Measurements from ENCODE around the gene AUTS2.
A peak's percentile ranks its signal among the peaks of the same experiment; 100 is the strongest.

The AUTS2 gene

GRCh38 chr7:69673074-69673473, 74.8 kb downstream of the AUTS2 start:
- POLR2A ChIA-PET = no interaction called here

GRCh38 chr7:69674701-69675182, 76.5 kb downstream of the AUTS2 start:
- no peak for TF ChIP-seq CTCF (IDR thresholded peaks at IDR 0.05; ENCODE audit: insufficient read depth, low read length, missing control alignments)
- ChIA-PET CTCF (no interaction called here), POLR2A (no interaction called here)
- no peak for DNase-seq (ENCODE audit: low read depth, low spot score)
- H3K4me3 ChIP-seq (ENCODE audit: low read depth, low read length) = no peak overlapping the region

More at GRCh38 chr7:69673074-69673473, 74.8 kb downstream of the AUTS2 start:
- DNase-seq (ENCODE audit: low read depth, low spot score) = no peak
- no peak for TF ChIP-seq CTCF (IDR thresholded peaks at IDR 0.05; ENCODE audit: insufficient read depth, low read length, missing control alignments)
- no peak overlapping the region for H3K4me3 ChIP-seq (ENCODE audit: low read depth, low read length)
- CTCF ChIA-PET = no interaction called here

GRCh38 chr7:69676247-69676646, 78.0 kb downstream of the AUTS2 start:
- H3K4me3 ChIP-seq (ENCODE audit: low read depth, low read length) = no peak overlapping the region
- ChIA-PET POLR2A (no interaction called here), CTCF (interaction anchor here (2.0 kb wide), 1 partner anchor 13 kb away, joined by 10 read pairs; no protein-coding TSS in a partner anchor)
- no peak for TF ChIP-seq CTCF (IDR thresholded peaks at IDR 0.05; ENCODE audit: insufficient read depth, low read length, missing control alignments)
- DNase-seq (ENCODE audit: low read depth, low spot score) = no peak

- no peak overlapping the region for H3K4me3 ChIP-seq (ENCODE audit: low read depth, low read length)
- CTCF ChIA-PET = interaction anchor here (1.2 to 2.0 kb wide), 3 partner anchors 10 to 20 kb away, joined by 4 to 10 read pairs (median 5); no protein-coding TSS in a partner anchor
- POLR2A ChIA-PET = interaction anchor here (0.7 kb wide), 1 partner anchor 194 kb away, joined by 3 read pairs; no protein-coding TSS in a partner anchor
Measured at GRCh38 chr7:69677054-69677852, 79.0 kb downstream of the AUTS2 start.

GRCh38 chr7:69677881-69678493, 79.7 kb downstream of the AUTS2 start:
- no peak overlapping the region for H3K4me3 ChIP-seq (ENCODE audit: low read depth, low read length)
- ChIA-PET CTCF (interaction anchor here (1.2 to 2.0 kb wide), 4 partner anchors 9 to 255 kb away, joined by 3 to 10 read pairs (median 4); no protein-coding TSS in a partner anchor), POLR2A (interaction anchor here (0.7 kb wide), 1 partner anchor 193 kb away, joined by 3 read pairs; no protein-coding TSS in a partner anchor)
- DNase-seq (ENCODE audit: low read depth, low spot score) = no peak
- TF ChIP-seq CTCF (IDR thresholded peaks at IDR 0.05; ENCODE audit: insufficient read depth, low read length, missing control alignments) = no peak

More at GRCh38 chr7:69677054-69677852, 79.0 kb downstream of the AUTS2 start:
- DNase-seq (ENCODE audit: low read depth, low spot score) = no peak
- peak; percentile 26 for TF ChIP-seq CTCF (IDR thresholded peaks at IDR 0.05; ENCODE audit: insufficient read depth, low read length, missing control alignments)
